OCI-M1 (cell line): ENCODE results near the gene RAB20.
"Not testable (repeated sequence)": the region's sequence is repeated elsewhere in the genome, so short reads cannot be mapped to it uniquely, and the experiment has no call there.

Experiments
- DNase-seq: peaks from one replicate; lab custom pipeline; 2025; lab: John Stamatoyannopoulos, UW

The RAB20 gene

GRCh38 chr13:110509478-110509926 lies 52.0 kb downstream of the RAB20 start:
- DNase-seq, result peak; percentile 70

- peak; percentile 68 for DNase-seq
Observed at GRCh38 chr13:110507678-110508381, 53.7 kb downstream of the RAB20 start.

GRCh38 chr13:110506859-110507566 lies 54.5 kb downstream of the RAB20 start:
- DNase-seq, result peak; percentile 87

GRCh38 chr13:110506396-110506795 lies 55.1 kb downstream of the RAB20 start:
- DNase-seq, result no peak

GRCh38 chr13:110505594-110505993 lies 55.9 kb downstream of the RAB20 start:
- DNase-seq, result no peak

GRCh38 chr13:110503979-110504499 lies 57.5 kb downstream of the RAB20 start:
- DNase-seq, result no peak

GRCh38 chr13:110503037-110503901 lies 58.3 kb downstream of the RAB20 start:
- DNase-seq, result no peak

GRCh38 chr13:110501188-110501587 lies 60.3 kb downstream of the RAB20 start:
- DNase-seq, result no peak

GRCh38 chr13:110500341-110500740 lies 61.2 kb downstream of the RAB20 start:
- no peak for DNase-seq

- DNase-seq, result no peak
Observed at GRCh38 chr13:110499621-110500281, 61.8 kb downstream of the RAB20 start.

- no peak for DNase-seq
Observed at GRCh38 chr13:110498765-110499164, 62.8 kb downstream of the RAB20 start.

GRCh38 chr13:110498327-110498726 lies 63.2 kb downstream of the RAB20 start:
- DNase-seq, result no peak

- DNase-seq, result not testable (repeated sequence)
Observed at GRCh38 chr13:110497896-110498295, 63.6 kb downstream of the RAB20 start.

- no peak for DNase-seq
Observed at GRCh38 chr13:110497003-110497402, 64.5 kb downstream of the RAB20 start.

GRCh38 chr13:110496281-110496680 lies 65.2 kb downstream of the RAB20 start:
- no peak for DNase-seq

GRCh38 chr13:110495881-110496280 lies 65.6 kb downstream of the RAB20 start:
- no peak for DNase-seq

- no peak for DNase-seq
Observed at GRCh38 chr13:110495376-110495775, 66.1 kb downstream of the RAB20 start.

GRCh38 chr13:110493613-110494012 lies 67.9 kb downstream of the RAB20 start:
- no peak for DNase-seq

GRCh38 chr13:110492679-110493593 lies 68.6 kb downstream of the RAB20 start:
- no peak for DNase-seq

- DNase-seq, result no peak
Observed at GRCh38 chr13:110491869-110492678, 69.4 kb downstream of the RAB20 start.
